ENCODE measurements around the gene ASF1B. TPM values are rescaled to one million over a fixed set of nuclear protein-coding genes. Genes with fewer than 3 reads are reported as not detected.
A peak's percentile ranks its signal among the peaks of the same experiment; 100 is the strongest.
"Not testable (repeated sequence)": the region's sequence is repeated elsewhere in the genome, so short reads cannot be mapped to it uniquely, and the experiment has no call there.

ASF1B gene
- total and polyA plus RNA-seq, 12 donors = 0.17 to 5.6 (median 0.63) TPM

DNA sequence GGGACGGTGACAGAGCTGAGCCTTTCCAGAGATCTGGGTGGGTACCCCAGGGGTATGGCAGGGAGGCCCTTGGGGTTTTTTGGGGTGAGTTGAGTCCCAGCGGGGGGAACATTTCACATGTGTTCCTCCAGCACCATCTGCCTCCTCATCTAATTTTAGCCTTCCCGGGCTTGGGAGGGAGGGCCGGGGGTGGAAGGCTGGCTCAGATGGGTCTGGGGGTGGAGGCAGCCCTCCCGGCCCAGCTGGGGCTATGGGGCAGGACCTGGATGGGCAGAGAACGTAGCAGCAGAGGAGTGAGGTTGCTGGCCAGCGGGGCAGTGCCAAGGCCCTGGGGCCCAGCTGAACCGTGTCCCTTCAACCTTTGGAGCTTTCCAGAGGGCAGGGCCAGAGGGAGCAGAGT is 46.1 kb upstream of the ASF1B start:
- H3K9me3 ChIP-seq = no peaks in the 10 kb centered on the region
- ATAC-seq (peak in 2 of 8 donors; percentile 14 to 35), DNase-seq (no peak)
- H3K27me3 ChIP-seq = no peaks in the 10 kb centered on the region
- peaks cover 0 to 3% (median 0%) of the 10 kb centered on the region in 9 donors for H3K4me1 ChIP-seq
- H3K4me3 ChIP-seq = no peak overlapping the region
- H3K27ac ChIP-seq = no peak overlapping the region
- TF ChIP-seq CTCF (IDR thresholded peaks at IDR 0.05) = no peak
- H3K36me3 ChIP-seq = peaks cover 0 to 4% (median 0%) of the 10 kb centered on the region in 9 donors
- WGBS, 2 donors = 70% methylated on average over 8 of the region's 8 CpGs
- intact Hi-C loops (cut with DNase I) = loop anchor here in 1 of 10 donors (10.0 kb wide), 1 partner anchor 162 kb away; no protein-coding TSS in a partner anchor

GRCh38 chr19:14181906-14182305 is 45.5 kb upstream of the ASF1B start:
- Histone ChIP-seq H3K27ac (no peak overlapping the region), H3K4me3 (no peak overlapping the region), H3K27me3 (no peaks in the 10 kb centered on the region), H3K4me1 (peaks cover 0 to 3% (median 0%) of the 10 kb centered on the region in 9 donors), H3K36me3 (peaks cover 0 to 10% (median 0%) of the 10 kb centered on the region in 9 donors), H3K9me3 (no peaks in the 10 kb centered on the region)
- no peak for DNase-seq
- no peak for ATAC-seq
- 88 to 91% methylated on average over 6 of the region's 6 CpGs for WGBS, 2 donors
- intact Hi-C loops (cut with DNase I) = loop anchor here in 1 of 10 donors (10.0 kb wide), 1 partner anchor 163 kb away; no protein-coding TSS in a partner anchor
- TF ChIP-seq CTCF (IDR thresholded peaks at IDR 0.05) = no peak

- ATAC-seq, DNase-seq, H3K27ac ChIP-seq, H3K4me1 ChIP-seq, H3K4me3 ChIP-seq, H3K9me3 ChIP-seq, H3K27me3 ChIP-seq: not testable (repeated sequence)
- intact Hi-C loops (cut with DNase I) = loop anchor here in 1 of 10 donors (10.0 kb wide), 1 partner anchor 164 kb away; no protein-coding TSS in a partner anchor
- 93% methylated on average over 12 of the region's 12 CpGs for WGBS, 2 donors
- H3K36me3 ChIP-seq = peaks cover 0 to 17% (median 0%) of the 10 kb centered on the region in 9 donors
These were observed 44.8 kb upstream of the ASF1B start for GRCh38 chr19:14181199-14181598.

DNA sequence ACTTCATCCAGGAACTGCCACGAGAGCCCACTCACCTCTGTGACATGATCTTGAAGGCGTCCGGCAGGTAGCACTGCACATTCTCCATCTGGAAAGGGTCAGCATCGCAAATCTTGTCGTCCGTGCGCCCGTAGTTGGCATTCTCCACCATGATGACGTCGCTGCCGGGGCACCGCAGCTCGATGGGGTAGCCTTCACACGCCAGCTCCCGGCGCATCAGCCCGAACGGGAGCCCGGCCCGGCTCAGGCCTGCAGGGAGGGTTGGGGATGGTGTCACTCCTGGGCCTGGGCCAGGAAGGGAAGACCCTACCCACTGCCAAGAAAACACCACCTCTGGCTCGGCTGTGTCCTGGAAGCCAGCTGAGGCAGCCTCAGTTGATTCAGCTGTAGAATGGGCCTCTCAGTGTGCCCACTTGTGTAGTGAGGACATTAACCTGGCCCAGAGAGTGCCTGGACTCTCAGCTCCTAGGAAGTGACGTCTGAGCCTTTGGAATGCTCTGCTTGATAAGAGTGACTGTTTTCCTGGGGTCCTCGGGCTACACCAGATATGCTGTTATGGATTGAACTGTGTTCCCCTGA is 41.2 kb upstream of the ASF1B start:
- 86 to 90% methylated on average over 23 of the region's 23 CpGs for WGBS, 2 donors

More for the DNA sequence above, 41.2 kb upstream of the ASF1B start:
- intact Hi-C loops (cut with DNase I) = no loop called here
- ATAC-seq (no peak), DNase-seq (no peak)
- no peak for TF ChIP-seq CTCF (IDR thresholded peaks at IDR 0.05)
- H3K4me1 ChIP-seq = peaks cover 0 to 6% (median 0%) of the 10 kb centered on the region in 9 donors
- peaks cover 0 to 41% (median 0%) of the 10 kb centered on the region in 9 donors for H3K36me3 ChIP-seq
- H3K4me3 ChIP-seq = no peak overlapping the region
- no peak overlapping the region for H3K27ac ChIP-seq
- no peaks in the 10 kb centered on the region for H3K27me3 ChIP-seq
- H3K9me3 ChIP-seq = no peaks in the 10 kb centered on the region

Measured in heart right ventricle (tissue), 16 donors.